Sciatic nerve (tissue), 2 donors: ENCODE results near the gene HMCN1. TPM values are rescaled to one million over a fixed set of nuclear protein-coding genes. Genes with fewer than 3 reads are reported as not detected.
"Not testable (repeated sequence)": the region's sequence is repeated elsewhere in the genome, so short reads cannot be mapped to it uniquely, and the experiment has no call there.

ENCODE experiments used
- ATAC-seq: fragments of 200-7000 bp; cut with Tn5 transposase; one replicate; pipeline ENCODE4 v1.9.1; 2020; ENCODE audit warnings: mild to moderate bottlenecking, moderate library complexity
- DNase-seq: peaks from one replicate; pipeline ENCODE4 v3.0.0-alpha.2; 2020; ENCODE audit warnings: low spot score
- intact Hi-C: fragments of 100-400 bp; cut with DNase I; formaldehyde crosslinking; loops from one replicate; pipeline ENCODE4 v1.14.2; 2022
- total RNA-seq: library from RNA; stranded (reverse); fragmentation: NEBNext Ultra II Directional; extraction: Animal tissue kit (Norgen Biotek cat#: 25700); gene quantifications from one replicate; pipeline ENCODE4 v1.2.1, GENCODE V29; 2021
- donor health status: DM: no; HTN: no; CAD: no.
- donor health status: DM: no; HTN: no; CAD: no.

Gene HMCN1
- total RNA-seq, 1 donor from 2014 or later, result 6.9 TPM

GRCh38 chr1:185734929-185735700, 924 bp downstream of the HMCN1 start:
- DNase-seq (no peak), ATAC-seq (no peak)
- intact Hi-C loops, result no loop called here

GRCh38 chr1:185735701-185736064, 1.5 kb downstream of the HMCN1 start:
- intact Hi-C loops, result no loop called here
- ATAC-seq (no peak), DNase-seq (no peak)

- ATAC-seq, result no peak
- intact Hi-C loops, result no loop called here
- no peak for DNase-seq
Observed at GRCh38 chr1:185739967-185740366, 5.8 kb downstream of the HMCN1 start.

GRCh38 chr1:185741551-185741950, 7.4 kb downstream of the HMCN1 start:
- peak; percentile 70 for ATAC-seq
- intact Hi-C loops, result no loop called here

GRCh38 chr1:185742403-185742802, 8.2 kb downstream of the HMCN1 start:
- no peak for ATAC-seq
- intact Hi-C loops, result no loop called here
- no peak for DNase-seq

More at GRCh38 chr1:185741551-185741950, 7.4 kb downstream of the HMCN1 start:
- DNase-seq, result no peak

- DNase-seq (no peak), ATAC-seq (no peak)
- intact Hi-C loops, result no loop called here
Observed at GRCh38 chr1:185745165-185745564, 11.0 kb downstream of the HMCN1 start.

GRCh38 chr1:185759061-185759460, 24.9 kb downstream of the HMCN1 start:
- intact Hi-C loops, result no loop called here
- ATAC-seq (no peak), DNase-seq (no peak)

GRCh38 chr1:185761841-185762240, 27.6 kb downstream of the HMCN1 start:
- no peak for ATAC-seq
- intact Hi-C loops, result no loop called here

GRCh38 chr1:185767508-185768120, 33.4 kb downstream of the HMCN1 start:
- intact Hi-C loops, result no loop called here
- ATAC-seq (no peak), DNase-seq (no peak)

More at GRCh38 chr1:185761841-185762240, 27.6 kb downstream of the HMCN1 start:
- DNase-seq, result no peak

- intact Hi-C loops, result no loop called here
- no peak for ATAC-seq
Observed at GRCh38 chr1:185768371-185768770, 34.2 kb downstream of the HMCN1 start.

GRCh38 chr1:185769136-185769535, 34.9 kb downstream of the HMCN1 start:
- intact Hi-C loops, result no loop called here
- ATAC-seq (no peak), DNase-seq (no peak)

More at GRCh38 chr1:185768371-185768770, 34.2 kb downstream of the HMCN1 start:
- DNase-seq, result no peak

GRCh38 chr1:185774394-185774793, 40.2 kb downstream of the HMCN1 start:
- ATAC-seq (no peak), DNase-seq (no peak)
- intact Hi-C loops, result no loop called here

GRCh38 chr1:185775501-185775900, 41.3 kb downstream of the HMCN1 start:
- ATAC-seq (no peak), DNase-seq (no peak)
- intact Hi-C loops, result no loop called here

GRCh38 chr1:185776522-185776921, 42.3 kb downstream of the HMCN1 start:
- DNase-seq (no peak), ATAC-seq (no peak)
- intact Hi-C loops, result no loop called here

GRCh38 chr1:185783860-185784259, 49.7 kb downstream of the HMCN1 start:
- intact Hi-C loops, DNase-seq, ATAC-seq: not testable (repeated sequence)

GRCh38 chr1:185785586-185785985, 51.4 kb downstream of the HMCN1 start:
- ATAC-seq (no peak), DNase-seq (no peak)
- intact Hi-C loops, result no loop called here

GRCh38 chr1:185786524-185786923, 52.3 kb downstream of the HMCN1 start:
- no peak for DNase-seq
- ATAC-seq, result no peak
- intact Hi-C loops, result no loop called here

- intact Hi-C loops, result no loop called here
- DNase-seq (no peak), ATAC-seq (no peak)
Observed at GRCh38 chr1:185787238-185787637, 53.0 kb downstream of the HMCN1 start.

- DNase-seq (no peak), ATAC-seq (no peak)
- intact Hi-C loops, result no loop called here
Observed at GRCh38 chr1:185788386-185788785, 54.2 kb downstream of the HMCN1 start.

GRCh38 chr1:185789501-185790193, 55.5 kb downstream of the HMCN1 start:
- intact Hi-C loops, result no loop called here
- ATAC-seq, result no peak

More at GRCh38 chr1:185789501-185790193, 55.5 kb downstream of the HMCN1 start:
- no peak for DNase-seq
